ENCODE data around the gene OXSR1.

DNA sequence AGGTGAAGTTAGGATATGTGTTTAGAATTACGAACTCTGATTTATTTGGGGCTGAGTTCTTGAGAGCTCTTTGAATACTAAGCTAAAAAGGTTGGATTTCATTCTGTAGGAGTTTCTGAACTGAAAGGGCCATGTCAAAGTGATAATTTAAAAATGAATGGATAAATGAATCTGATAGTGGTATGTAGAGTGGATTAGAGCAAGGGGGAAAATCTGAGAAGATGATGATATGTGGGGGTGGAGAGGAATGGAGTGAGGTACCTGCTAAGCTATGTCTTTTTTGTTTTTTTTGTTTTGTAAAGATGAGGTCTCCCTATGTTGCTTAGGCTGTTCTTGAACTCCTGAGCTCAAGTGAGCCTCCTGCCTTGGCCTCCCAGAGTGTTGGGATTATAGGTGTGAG lies 55.7 kb downstream of the OXSR1 start:
- TF ChIP-seq, protein P1, sequence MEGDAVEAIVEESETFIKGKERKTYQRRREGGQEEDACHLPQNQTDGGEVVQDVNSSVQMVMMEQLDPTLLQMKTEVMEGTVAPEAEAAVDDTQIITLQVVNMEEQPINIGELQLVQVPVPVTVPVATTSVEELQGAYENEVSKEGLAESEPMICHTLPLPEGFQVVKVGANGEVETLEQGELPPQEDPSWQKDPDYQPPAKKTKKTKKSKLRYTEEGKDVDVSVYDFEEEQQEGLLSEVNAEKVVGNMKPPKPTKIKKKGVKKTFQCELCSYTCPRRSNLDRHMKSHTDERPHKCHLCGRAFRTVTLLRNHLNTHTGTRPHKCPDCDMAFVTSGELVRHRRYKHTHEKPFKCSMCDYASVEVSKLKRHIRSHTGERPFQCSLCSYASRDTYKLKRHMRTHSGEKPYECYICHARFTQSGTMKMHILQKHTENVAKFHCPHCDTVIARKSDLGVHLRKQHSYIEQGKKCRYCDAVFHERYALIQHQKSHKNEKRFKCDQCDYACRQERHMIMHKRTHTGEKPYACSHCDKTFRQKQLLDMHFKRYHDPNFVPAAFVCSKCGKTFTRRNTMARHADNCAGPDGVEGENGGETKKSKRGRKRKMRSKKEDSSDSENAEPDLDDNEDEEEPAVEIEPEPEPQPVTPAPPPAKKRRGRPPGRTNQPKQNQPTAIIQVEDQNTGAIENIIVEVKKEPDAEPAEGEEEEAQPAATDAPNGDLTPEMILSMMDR (IDR thresholded peaks at IDR 0.05), result no peak
- TF ChIP-seq POLR2A (IDR thresholded peaks at IDR 0.05; ENCODE audit: low read depth), result no peak
- TF ChIP-seq EP300 (IDR thresholded peaks at IDR 0.05), result no peak

Measured in esophagus muscularis mucosa (tissue), 4 donors.